H1 (cell line): ENCODE measurements around the gene SPTB. TPM values are rescaled to one million over a fixed set of nuclear protein-coding genes. Genes with fewer than 3 reads are reported as not detected.

Source experiments
- CTCF ChIA-PET: fragments of 300-600 bp; sonication (Branson Sonifier 250); formaldehyde crosslinking; loops from one replicate; lab custom pipeline; 2021; ENCODE audit not compliant: partially characterized antibody; lab: Charles Lee
- POLR2A ChIA-PET: fragments of 300-600 bp; sonication (Branson Sonifier 250); formaldehyde crosslinking; loops from one replicate; lab custom pipeline; 2021; ENCODE audit warnings: inconsistent platforms; ENCODE audit not compliant: partially characterized antibody; lab: Charles Lee
- DNase-seq, 2 experiments: peaks; one replicate each; pipeline versions ENCODE4 v3.0.0 to v3.0.0-alpha.2; 2010 to 2022; ENCODE audit warnings: low spot score in 2 of 2, low read depth in 1 of 2, mixed read lengths in 1 of 2
- FAIRE-seq: peaks from 2 replicates; lab custom pipeline; 2011; peaks lifted over from hg19 to GRCh38; lab: Jason Lieb, UNC
- H2AFZ ChIP-seq: 2 replicates; pipeline ENCODE4 v1.8.1; 2012; ENCODE audit warnings: low read length, inconsistent platforms
- H2AK5ac ChIP-seq: 2 replicates; pipeline ENCODE4 v1.6.1; 2013; ENCODE audit warnings: low read depth, low read length
- H2BK120ac ChIP-seq: replicated peaks from 2 replicates; pipeline ENCODE3; 2013; ENCODE audit warnings: low read depth, low read length, inconsistent platforms
- H2BK12ac ChIP-seq: 2 replicates; pipeline ENCODE4 v1.6.1; 2013; ENCODE audit warnings: low read depth, low read length
- H2BK15ac ChIP-seq: 2 replicates; pipeline ENCODE4 v1.6.1; 2013; ENCODE audit warnings: low read length
- H2BK20ac ChIP-seq: 2 replicates; pipeline ENCODE4 v1.6.1; 2013; ENCODE audit warnings: low read length
- H2BK5ac ChIP-seq: 2 replicates; pipeline ENCODE4 v1.6.1; 2013; ENCODE audit warnings: low read depth, low read length
- H3K14ac ChIP-seq: 2 replicates; pipeline ENCODE4 v1.6.1; 2013; ENCODE audit warnings: inconsistent platforms; ENCODE audit not compliant: insufficient read length
- H3K18ac ChIP-seq: 2 replicates; pipeline ENCODE4 v1.6.1; 2013; ENCODE audit warnings: low read length; ENCODE audit errors: extremely low read depth
- H3K23ac ChIP-seq: 2 replicates; pipeline ENCODE4 v1.6.1; 2013; ENCODE audit warnings: inconsistent platforms; ENCODE audit not compliant: insufficient read length
- H3K23me2 ChIP-seq: 2 replicates; pipeline ENCODE4 v1.6.1; 2013; ENCODE audit warnings: low read depth, low read length
- H3K27ac ChIP-seq: 2 replicates; pipeline ENCODE4 v1.6.1; 2011; ENCODE audit warnings: low read depth, low read length, inconsistent platforms
- H3K27me3 ChIP-seq, 4 experiments: replicated peaks in 1 of 4; 1 replicate in 1 of 4; 2 replicates in 3 of 4; pipeline versions ENCODE4 v1.6.1 to v1.8.1; 2011 to 2013; ENCODE audit warnings: low read length in 3 of 4, mild to moderate bottlenecking in 3 of 4, inconsistent platforms in 2 of 4, mixed read lengths in 2 of 4, moderate library complexity in 1 of 4; ENCODE audit not compliant: control insufficient read depth in 3 of 4, insufficient read depth in 3 of 4; ENCODE audit errors: extremely low read depth in 1 of 4
- H3K36me3 ChIP-seq, 4 experiments: 2 replicates each; pipeline versions ENCODE4 v1.6.1 to v1.8.1; 2011 to 2013; ENCODE audit warnings: mild to moderate bottlenecking in 4 of 4, low read length in 3 of 4, moderate library complexity in 2 of 4, control low read depth in 1 of 4, inconsistent platforms in 1 of 4; ENCODE audit not compliant: insufficient read depth in 4 of 4, control insufficient read depth in 2 of 4
- H3K4ac ChIP-seq: replicated peaks from 2 replicates; pipeline ENCODE3; 2013; ENCODE audit warnings: low read length, low read depth, mixed read lengths, inconsistent platforms; ENCODE audit not compliant: insufficient read length
- H3K4me1 ChIP-seq, 4 experiments: replicated peaks in 1 of 4; 1 replicate in 1 of 4; 2 replicates in 3 of 4; pipeline versions ENCODE4 v1.6.1 to v1.8.1; 2011 to 2013; ENCODE audit warnings: low read length in 3 of 4, inconsistent platforms in 2 of 4, mixed read lengths in 1 of 4; ENCODE audit not compliant: insufficient read depth in 4 of 4, control insufficient read depth in 3 of 4
- H3K4me2 ChIP-seq, 2 experiments: 2 replicates each; pipeline versions ENCODE4 v1.6.1 to v1.8.1; 2011 to 2013; ENCODE audit warnings: low read depth in 2 of 2, low read length in 2 of 2, control low read depth in 1 of 2, inconsistent platforms in 1 of 2, mild to moderate bottlenecking in 1 of 2; ENCODE audit not compliant: insufficient read depth in 1 of 2
- H3K4me3 ChIP-seq, 4 experiments: fragments of 200-600, 300-600 bp in 1 of 4; sonication (generic), shearing (Covaris generic), sonication (Bioruptor Twin) in 1 of 4; 2 replicates each; pipeline versions ENCODE4 v1.5.1 to v1.8.1; 2011 to 2016; ENCODE audit warnings: low read length in 4 of 4, low read depth in 3 of 4, control low read depth in 2 of 4, inconsistent platforms in 2 of 4, mild to moderate bottlenecking in 2 of 4, mixed read lengths in 1 of 4, moderate library complexity in 1 of 4; ENCODE audit not compliant: insufficient read depth in 2 of 4; ENCODE audit errors: extremely low read depth in 1 of 4
- H3K56ac ChIP-seq: replicated peaks from 2 replicates; pipeline ENCODE3; 2013; ENCODE audit warnings: low read depth, mild to moderate bottlenecking, mixed read lengths, low read length, inconsistent platforms; ENCODE audit not compliant: insufficient read length
- H3K79me1 ChIP-seq: 2 replicates; pipeline ENCODE4 v1.6.1; 2013; ENCODE audit warnings: low read depth, low read length, control low read depth
- H3K79me2 ChIP-seq, 2 experiments: 2 replicates each; pipeline versions ENCODE4 v1.6.1 to v1.8.1; 2012 to 2013; ENCODE audit warnings: low read length in 2 of 2, mild to moderate bottlenecking in 2 of 2, inconsistent platforms in 1 of 2; ENCODE audit not compliant: insufficient read depth in 2 of 2, control insufficient read depth in 1 of 2
- H3K9ac ChIP-seq, 4 experiments: replicated peaks in 1 of 4; 1 replicate in 1 of 4; 2 replicates in 3 of 4; pipeline versions ENCODE4 v1.6.1 to v1.8.1; 2011 to 2013; ENCODE audit warnings: low read depth in 3 of 4, low read length in 3 of 4, control low read depth in 2 of 4, mild to moderate bottlenecking in 2 of 4, moderate library complexity in 2 of 4, inconsistent platforms in 1 of 4; ENCODE audit errors: extremely low read depth in 1 of 4
- H3K9me3 ChIP-seq, 2 experiments: 2 replicates each; pipeline versions ENCODE4 v1.6.1 to v1.8.1; 2012 to 2013; ENCODE audit warnings: mild to moderate bottlenecking in 2 of 2, moderate library complexity in 2 of 2, control low read depth in 1 of 2, inconsistent platforms in 1 of 2, low read depth in 1 of 2, low read length in 1 of 2, mixed read lengths in 1 of 2; ENCODE audit not compliant: insufficient read depth in 2 of 2
- H4K20me1 ChIP-seq, 2 experiments: replicated peaks in 1 of 2; 2 replicates each; pipeline versions ENCODE3 to v1.8.1; 2011 to 2013; ENCODE audit warnings: inconsistent platforms in 2 of 2, low read length in 2 of 2, mild to moderate bottlenecking in 1 of 2; ENCODE audit not compliant: insufficient read depth in 2 of 2, control insufficient read depth in 1 of 2
- H4K5ac ChIP-seq: 2 replicates; pipeline ENCODE4 v1.6.1; 2013; ENCODE audit warnings: low read length, low read depth, mixed read lengths, inconsistent platforms; ENCODE audit not compliant: insufficient read length
- H4K8ac ChIP-seq: 2 replicates; pipeline ENCODE4 v1.8.0; 2013; ENCODE audit warnings: mild to moderate bottlenecking, moderate library complexity, low read length, inconsistent platforms; ENCODE audit not compliant: insufficient read depth; ENCODE audit errors: extremely low read depth
- H4K91ac ChIP-seq: replicated peaks from 2 replicates; pipeline ENCODE3; 2013; ENCODE audit warnings: low read length, mixed read lengths, inconsistent platforms; ENCODE audit not compliant: insufficient read length
- BCL11A ChIP-seq, 2 experiments: IDR thresholded peaks; one replicate each; pipeline ENCODE4 v1.6.1; 2011; ENCODE audit warnings: low read depth in 2 of 2, low read length in 2 of 2, mild to moderate bottlenecking in 2 of 2
- CREB1 ChIP-seq: IDR thresholded peaks from 2 replicates; pipeline ENCODE4 v1.6.1; 2012; ENCODE audit warnings: inconsistent platforms
- CTBP2 ChIP-seq: IDR thresholded peaks from 2 replicates; pipeline ENCODE4 v1.7.0; 2011; ENCODE audit warnings: borderline replicate concordance, mild to moderate bottlenecking, moderate library complexity, mixed read lengths, low read length; ENCODE audit not compliant: insufficient read depth, insufficient read length
- EP300 ChIP-seq, 2 experiments: IDR thresholded peaks; 1 replicate in 1 of 2; 2 replicates in 1 of 2; pipeline ENCODE4 v1.6.1; 2011 to 2012; ENCODE audit warnings: low read depth in 2 of 2, low read length in 2 of 2, mild to moderate bottlenecking in 2 of 2, borderline replicate concordance in 1 of 2, inconsistent platforms in 1 of 2, moderate library complexity in 1 of 2
- EZH2 ChIP-seq: fragments of 200-600 bp; sonication (generic); IDR thresholded peaks from 2 replicates; pipeline ENCODE4 v1.7.1; 2012; ENCODE audit warnings: low read depth, mild to moderate bottlenecking, moderate library complexity, low read length, inconsistent platforms; ENCODE audit not compliant: severe bottlenecking
- GABPA ChIP-seq: IDR thresholded peaks from 2 replicates; pipeline ENCODE4 v1.6.1; 2011; ENCODE audit warnings: mild to moderate bottlenecking, low read length, moderate library complexity, borderline replicate concordance; ENCODE audit not compliant: insufficient read depth
- HDAC6 ChIP-seq: IDR thresholded peaks from one replicate; pipeline ENCODE4 v1.7.1; 2012; ENCODE audit warnings: low read depth, mild to moderate bottlenecking, inconsistent platforms, low read length, moderate library complexity
- NANOG ChIP-seq: IDR thresholded peaks from 2 replicates; pipeline ENCODE4 v1.6.1; 2011; ENCODE audit warnings: low read length, low read depth, mild to moderate bottlenecking, inconsistent platforms; ENCODE audit not compliant: insufficient read depth, poor library complexity, severe bottlenecking
- POLR2A ChIP-seq, 2 experiments: IDR thresholded peaks; 1 replicate in 1 of 2; 2 replicates in 1 of 2; pipeline ENCODE4 v1.6.1; 2011; ENCODE audit warnings: low read depth in 2 of 2, low read length in 2 of 2, mild to moderate bottlenecking in 2 of 2; ENCODE audit errors: control extremely low read depth in 1 of 2
- RAD21 ChIP-seq, 2 experiments: IDR thresholded peaks in 1 of 2; conservative IDR thresholded peaks in 1 of 2; 2 replicates each; pipeline ENCODE4 v1.6.1; 2011; ENCODE audit warnings: low read depth in 2 of 2, low read length in 2 of 2, improper control_type of control experiment in 1 of 2, inconsistent platforms in 1 of 2, mild to moderate bottlenecking in 1 of 2, moderate library complexity in 1 of 2
- WGBS, 2 experiments: shearing (Covaris generic) in 1 of 2; methylation state at CpG; one replicate each; pipeline versions ENCODE4 v1.1.6 to v1.1.7; 2013 to 2015; ENCODE audit warnings: low lambda C conversion rate in 2 of 2, mixed read lengths in 2 of 2, inconsistent platforms in 1 of 2, low coverage in 1 of 2, missing lambda C conversion rate in 1 of 2; ENCODE audit not compliant: insufficient replicate concordance in 2 of 2, insufficient coverage in 1 of 2, insufficient read length in 1 of 2; ENCODE audit errors: extremely low coverage in 1 of 2, missing lambda C conversion rate in 1 of 2; 5-methylcytosine and 5-hydroxymethylcytosine counted together
- polyA plus RNA-seq, 7 experiments: library from polyadenylated mRNA; depleted of rRNA in 3 of 7; stranded (reverse) in 5 of 7; unstranded in 2 of 7; fragments of >200 nt in 5 of 7; fragments of 200-250 nt in 2 of 7; gene quantifications; 1 replicate in 5 of 7; 2 replicates in 1 of 7; 4 replicates in 1 of 7; pipeline versions ENCODE4 v1.2.1 to v1.2.3, GENCODE V29; 2011 to 2013; ENCODE audit warnings: missing spikeins in 2 of 7, mixed read lengths in 2 of 7
- total RNA-seq: library from RNA; stranded (reverse); fragmentation: NEBNext Ultra II Directional; extraction: Animal tissue kit (Norgen Biotek cat#: 25700); gene quantifications from 2 replicates; pipeline ENCODE4 v1.2.1, GENCODE V29; 2021
- TF ChIP-seq, protein P1 (sequence below), 3 experiments: IDR thresholded peaks; 1 replicate in 2 of 3; 2 replicates in 1 of 3; pipeline versions ENCODE4 v1.5.1 to v1.6.1; 2011; ENCODE audit warnings: low read length in 3 of 3, mild to moderate bottlenecking in 3 of 3, inconsistent platforms in 2 of 3, low read depth in 1 of 3, moderate library complexity in 1 of 3; ENCODE audit not compliant: insufficient read depth in 1 of 3; ENCODE audit errors: control extremely low read depth in 1 of 3

The SPTB gene
- total and polyA plus RNA-seq, 2 of the 8 experiments (the other 6 are each of a cell fraction or from before 2014, with no cell fraction given), result 0.30 to 2.4 TPM

DNA sequence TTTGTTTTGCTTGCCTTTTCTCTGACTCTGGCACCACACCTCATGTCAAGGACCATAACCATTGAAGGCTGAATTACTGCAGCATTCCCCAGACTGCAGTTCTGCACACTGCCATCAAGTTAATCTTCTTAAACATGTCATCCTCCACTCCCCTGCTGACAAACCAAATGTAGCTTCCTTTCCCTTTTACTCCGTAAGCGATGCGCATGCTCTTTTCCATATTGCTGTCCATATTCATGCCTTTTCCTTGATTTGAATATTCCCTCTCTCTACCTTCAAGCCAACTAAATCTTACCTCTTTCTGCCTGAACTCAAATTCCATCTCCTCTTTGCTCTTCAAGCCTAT lies 49.3 kb upstream of the SPTB start:
- H2BK20ac ChIP-seq, result no peak overlapping the region
- DNase-seq, result no peak
- H4K20me1 ChIP-seq, result no peaks in the 10 kb centered on the region
- POLR2A ChIA-PET, result no interaction called here
- no peak overlapping the region for H3K9ac ChIP-seq
- no peak overlapping the region for H3K4ac ChIP-seq
- H2BK5ac ChIP-seq, result no peak overlapping the region
- peaks cover 0 to 3% (median 0%) of the 10 kb centered on the region in 4 experiments; a peak in 1 of 7 replicates for H3K4me1 ChIP-seq
- H4K8ac ChIP-seq, result no peak overlapping the region
- H3K9me3 ChIP-seq, result no peaks in the 10 kb centered on the region
- CTCF ChIA-PET, result interaction anchor here (1.9 kb wide), 1 partner anchor 91 kb away, joined by 5 read pairs; no protein-coding TSS in a partner anchor
- H2AFZ ChIP-seq, result no peak overlapping the region
- no peak overlapping the region for H4K5ac ChIP-seq
- no peak for FAIRE-seq
- peaks cover 9 to 40% (median 12%) of the 10 kb centered on the region in 4 experiments for H3K36me3 ChIP-seq
- H3K27ac ChIP-seq, result no peak overlapping the region
- 91% methylated on average over 3 of the region's 3 CpGs; no CpG with 5 or more reads in 1 of the 2 experiments for WGBS, 2 experiments
- no peak overlapping the region for H3K4me2 ChIP-seq
- H4K91ac ChIP-seq, result no peak overlapping the region
- H2BK12ac ChIP-seq, result no peak overlapping the region
- H2BK120ac ChIP-seq, result no peak overlapping the region
- no peak overlapping the region for H3K23ac ChIP-seq
- no peak overlapping the region for H2AK5ac ChIP-seq
- no peak overlapping the region for H2BK15ac ChIP-seq
- no peaks in the 10 kb centered on the region for H3K23me2 ChIP-seq
- H3K18ac ChIP-seq, result no peak overlapping the region
- no peak overlapping the region for H3K4me3 ChIP-seq
- H3K79me2 ChIP-seq, result no peaks in the 10 kb centered on the region
- no peak overlapping the region for H3K56ac ChIP-seq
- H3K14ac ChIP-seq, result no peak overlapping the region
- no peaks in the 10 kb centered on the region for H3K79me1 ChIP-seq
- H3K27me3 ChIP-seq, result no peaks in the 10 kb centered on the region
- TF ChIP-seq EZH2 (no peak), HDAC6 (no peak), GABPA (no peak), BCL11A (IDR thresholded peaks at IDR 0.05; ENCODE audit: low read depth in 2 of 2, low read length in 2 of 2) (no peak), RAD21 (IDR thresholded peaks at IDR 0.05 in 1 of 2, conservative IDR thresholded peaks at IDR 0.05 in 1 of 2; ENCODE audit: low read depth in 2 of 2, low read length in 2 of 2) (no peak), EP300 (IDR thresholded peaks at IDR 0.05; ENCODE audit: borderline replicate concordance in 1 of 2, low read depth in 2 of 2, low read length in 2 of 2) (no peak), CTBP2 (no peak), POLR2A (IDR thresholded peaks at IDR 0.05; ENCODE audit: control extremely low read depth in 1 of 2, low read depth in 2 of 2, low read length in 2 of 2) (no peak), NANOG (no peak), CREB1 (no peak)
- TF ChIP-seq, protein P1, sequence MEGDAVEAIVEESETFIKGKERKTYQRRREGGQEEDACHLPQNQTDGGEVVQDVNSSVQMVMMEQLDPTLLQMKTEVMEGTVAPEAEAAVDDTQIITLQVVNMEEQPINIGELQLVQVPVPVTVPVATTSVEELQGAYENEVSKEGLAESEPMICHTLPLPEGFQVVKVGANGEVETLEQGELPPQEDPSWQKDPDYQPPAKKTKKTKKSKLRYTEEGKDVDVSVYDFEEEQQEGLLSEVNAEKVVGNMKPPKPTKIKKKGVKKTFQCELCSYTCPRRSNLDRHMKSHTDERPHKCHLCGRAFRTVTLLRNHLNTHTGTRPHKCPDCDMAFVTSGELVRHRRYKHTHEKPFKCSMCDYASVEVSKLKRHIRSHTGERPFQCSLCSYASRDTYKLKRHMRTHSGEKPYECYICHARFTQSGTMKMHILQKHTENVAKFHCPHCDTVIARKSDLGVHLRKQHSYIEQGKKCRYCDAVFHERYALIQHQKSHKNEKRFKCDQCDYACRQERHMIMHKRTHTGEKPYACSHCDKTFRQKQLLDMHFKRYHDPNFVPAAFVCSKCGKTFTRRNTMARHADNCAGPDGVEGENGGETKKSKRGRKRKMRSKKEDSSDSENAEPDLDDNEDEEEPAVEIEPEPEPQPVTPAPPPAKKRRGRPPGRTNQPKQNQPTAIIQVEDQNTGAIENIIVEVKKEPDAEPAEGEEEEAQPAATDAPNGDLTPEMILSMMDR (IDR thresholded peaks at IDR 0.05; ENCODE audit: control extremely low read depth in 1 of 3, insufficient read depth in 1 of 3, low read depth in 1 of 3, low read length in 3 of 3), result no peak
